Hematopoietic multipotent progenitor cell treated with erythropoietin and hydrocortisone succinate and interleukin-3 and kit ligand, for 6 days (in vitro differentiated cells): ENCODE data around the gene ATXN10.

Experiments used
- DNase-seq: peaks from one replicate; pipeline ENCODE4 v3.0.0-alpha.2; 2015

ATXN10 gene

DNA sequence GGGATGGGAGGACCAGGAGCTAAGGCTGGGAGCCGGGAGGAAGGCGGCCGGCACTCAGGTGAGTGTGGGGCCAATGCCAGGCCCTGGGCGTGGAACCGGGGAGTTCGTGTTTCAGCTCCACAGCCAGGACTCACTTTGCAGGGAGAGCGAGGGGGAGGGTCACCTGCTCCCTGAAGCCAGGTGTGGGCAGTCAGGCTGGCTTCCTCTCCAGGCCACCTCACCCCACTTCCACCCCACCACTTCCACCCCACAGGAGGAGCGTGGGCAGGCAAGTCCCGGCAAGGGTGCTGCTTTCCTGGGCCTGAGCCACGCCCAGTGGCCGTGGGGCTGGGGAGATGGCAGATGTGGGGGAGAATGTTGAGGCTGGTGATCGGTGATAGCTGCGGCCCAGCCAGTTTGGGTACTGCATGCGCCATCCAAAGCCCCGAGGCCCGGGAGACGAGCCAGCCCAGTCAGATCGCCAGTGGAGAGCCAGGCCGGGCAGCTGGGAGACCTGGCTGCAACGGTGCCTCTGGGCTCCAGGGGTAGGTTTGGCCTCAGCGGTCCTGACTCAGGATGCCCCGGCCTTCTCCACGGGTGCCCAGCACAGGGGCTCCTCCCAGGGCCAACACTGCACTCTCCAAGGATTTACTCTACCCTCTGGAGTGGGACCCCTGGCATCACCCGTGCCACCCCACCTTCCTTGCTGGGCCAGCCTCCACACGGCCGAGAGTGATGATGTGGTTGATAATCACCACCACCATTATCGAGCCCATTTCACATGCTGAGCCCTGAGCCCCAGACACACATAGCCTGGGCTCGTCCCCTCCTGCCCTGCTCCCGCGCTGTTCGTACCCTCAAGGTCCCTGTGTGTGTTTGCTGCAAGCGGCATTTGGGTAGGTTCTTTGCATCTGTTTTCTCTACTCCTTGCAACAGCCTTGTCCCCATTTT is 211.5 kb downstream of the ATXN10 start:
- DNase-seq, result no peak

- no peak for DNase-seq
These were observed 212.2 kb downstream of the ATXN10 start for GRCh38 chr22:45883811-45884170.

GRCh38 chr22:45884201-45885062 is 212.8 kb downstream of the ATXN10 start:
- peak; percentile 58 for DNase-seq

GRCh38 chr22:45885171-45885840 is 213.7 kb downstream of the ATXN10 start:
- DNase-seq, result no peak

DNA sequence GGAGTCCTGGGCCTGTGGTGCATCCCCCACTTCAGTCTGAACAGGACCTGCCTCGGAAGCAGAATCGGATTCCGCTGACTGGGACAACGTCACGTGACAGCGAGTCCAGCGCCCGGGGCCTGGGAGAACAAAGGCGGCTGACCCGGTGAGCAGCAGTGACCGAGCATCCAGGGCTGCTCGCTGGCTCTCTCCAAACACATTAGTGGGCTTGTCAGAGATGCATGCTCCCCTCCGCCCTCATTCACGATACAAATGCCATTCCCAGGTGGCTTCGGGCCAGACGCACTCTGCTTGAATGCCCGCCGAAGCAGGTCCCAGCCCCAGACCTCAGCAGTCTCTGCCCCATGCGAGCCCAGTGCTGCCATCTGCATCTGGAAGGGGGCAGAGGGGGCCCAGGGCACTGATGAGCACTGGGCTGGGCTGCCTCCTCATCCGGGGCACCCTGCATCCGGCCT is 214.3 kb downstream of the ATXN10 start:
- no peak for DNase-seq

GRCh38 chr22:45886540-45886939 is 214.9 kb downstream of the ATXN10 start:
- DNase-seq, result no peak

DNA sequence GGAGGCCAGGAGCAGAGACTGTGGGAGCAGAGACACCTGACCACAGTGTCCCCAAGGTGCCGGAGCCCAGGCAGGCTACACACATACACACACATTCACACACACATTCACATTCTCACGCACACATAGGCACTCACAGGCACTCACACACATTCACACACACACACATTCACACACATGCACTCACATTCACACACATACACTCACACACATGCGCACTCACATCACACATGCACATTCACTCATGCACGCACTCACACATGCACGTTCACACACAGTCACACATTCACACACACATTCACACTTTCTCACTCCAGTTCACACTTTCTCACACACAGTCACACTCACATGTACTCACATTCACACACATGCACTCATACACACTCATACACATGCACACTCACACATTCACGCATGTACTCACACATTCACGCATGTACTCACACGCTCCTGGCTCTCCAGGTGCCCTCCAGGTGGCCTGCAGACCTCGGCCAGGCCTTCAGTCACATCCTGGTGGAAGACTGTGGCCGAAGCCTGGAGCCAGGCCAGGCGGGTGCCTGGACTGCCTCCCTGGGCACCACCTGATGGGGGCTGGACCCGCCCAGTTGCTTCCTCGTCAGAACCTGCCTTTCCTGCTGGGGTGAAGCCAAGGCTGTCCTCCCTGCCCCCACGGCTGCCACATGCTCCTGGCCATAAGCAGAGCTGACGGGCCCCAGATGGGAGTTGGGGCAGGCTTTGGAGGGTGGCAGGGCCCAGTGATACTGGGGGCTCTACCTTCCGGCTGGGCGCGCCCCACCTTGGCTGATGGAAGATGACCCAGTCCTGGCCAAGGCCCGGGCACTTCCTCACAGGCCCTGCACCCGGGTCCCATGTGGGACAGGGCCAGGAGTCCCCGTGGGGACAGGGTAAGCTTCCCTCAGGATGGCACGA is 215.8 kb downstream of the ATXN10 start:
- DNase-seq, result no peak

GRCh38 chr22:45888221-45889092 is 216.8 kb downstream of the ATXN10 start:
- DNase-seq, result no peak

DNA sequence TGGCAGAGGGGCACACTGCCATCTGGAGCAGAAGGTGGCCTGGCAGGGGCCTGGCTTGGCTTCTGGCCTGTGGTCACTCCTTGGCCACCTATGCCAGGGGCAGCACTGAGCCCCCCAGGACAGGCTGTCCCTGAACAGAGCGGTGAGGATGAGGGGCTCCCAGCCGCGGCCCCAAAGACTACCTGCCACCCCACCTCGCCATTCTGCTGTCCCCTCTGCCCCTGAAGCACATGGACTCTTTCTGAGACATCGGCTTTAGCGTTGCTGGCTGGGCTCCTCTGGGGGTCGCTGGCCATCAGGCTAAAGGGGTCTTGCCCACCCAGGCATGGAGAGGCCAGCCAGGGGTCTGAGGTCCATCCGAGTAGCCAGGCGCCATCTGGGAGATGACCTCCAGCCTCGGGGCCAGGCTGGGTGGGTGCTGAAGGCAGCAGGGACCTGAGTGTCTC is 217.5 kb downstream of the ATXN10 start:
- DNase-seq, result no peak

- DNase-seq, result no peak
These were observed 218.1 kb downstream of the ATXN10 start for GRCh38 chr22:45889539-45890350.

DNA sequence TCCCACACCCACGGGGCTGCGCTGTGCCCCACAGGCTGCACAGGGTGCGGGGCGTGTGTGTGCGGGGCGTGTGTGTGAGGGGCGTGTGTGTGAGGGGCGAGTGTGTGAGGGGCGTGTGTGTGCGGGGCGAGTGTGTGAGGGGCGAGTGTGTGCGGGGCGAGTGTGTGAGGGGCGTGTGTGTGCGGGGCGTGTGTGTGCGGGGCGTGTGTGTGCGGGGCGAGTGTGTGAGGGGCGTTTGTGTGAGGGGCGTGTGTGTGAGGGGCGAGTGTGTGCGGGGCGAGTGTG is 218.7 kb downstream of the ATXN10 start:
- no peak for DNase-seq

DNA sequence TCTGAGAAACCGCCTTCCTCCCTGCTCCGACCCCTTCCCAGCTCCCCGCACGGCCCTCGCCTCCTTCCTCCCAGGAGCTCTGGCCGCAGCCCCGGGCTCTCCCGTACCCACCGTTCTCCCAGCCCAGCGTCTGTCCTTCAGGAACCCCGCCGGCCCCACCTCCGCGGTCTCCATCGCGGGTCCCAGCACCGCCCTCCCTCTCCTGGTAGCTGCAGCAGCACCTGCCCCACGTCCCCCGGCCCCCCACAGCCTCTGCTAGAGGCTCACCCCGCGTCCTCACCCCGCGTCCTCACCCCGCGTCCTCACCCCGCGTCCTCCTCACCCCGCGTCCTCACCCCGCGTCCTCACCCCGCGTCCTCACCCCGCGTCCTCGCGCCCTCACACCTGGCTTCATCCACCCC is 219.4 kb downstream of the ATXN10 start:
- DNase-seq, result no peak

GRCh38 chr22:45891471-45891995 is 219.9 kb downstream of the ATXN10 start:
- no peak for DNase-seq

- no peak for DNase-seq
These were observed 220.5 kb downstream of the ATXN10 start for GRCh38 chr22:45891996-45892621.

GRCh38 chr22:45892681-45893461 is 221.2 kb downstream of the ATXN10 start:
- DNase-seq, result no peak

- DNase-seq, result no peak
These were observed 221.9 kb downstream of the ATXN10 start for GRCh38 chr22:45893516-45893915.
